Vagina (tissue), 2 donors: Measurements from ENCODE around the gene FAM120B.

Source experiments
- CTCF ChIP-seq, 3 experiments: fragments of 450-650 bp in 2 of 3; fragments of 200-600 bp in 1 of 3; sonication (generic) in 1 of 3; IDR thresholded peaks; one replicate each; pipeline ENCODE4 v1.5.1; 2017 to 2019; ENCODE audit warnings: antibody characterized with exemption in 3 of 3, mild to moderate bottlenecking in 2 of 3, moderate library complexity in 2 of 3
- POLR2A ChIP-seq, 2 donors: fragments of 450-650 bp; IDR thresholded peaks; one replicate each; pipeline ENCODE4 v1.6.1; 2017; ENCODE audit warnings: antibody characterized with exemption in 2 of 2, mild to moderate bottlenecking in 2 of 2, moderate library complexity in 2 of 2
- POLR2AphosphoS5 ChIP-seq, 2 donors: sonication (generic); formaldehyde crosslinking; IDR thresholded peaks; one replicate each; pipeline ENCODE4 v1.9.0; 2017; ENCODE audit warnings: antibody characterized with exemption in 2 of 2, mild to moderate bottlenecking in 2 of 2, low read depth in 1 of 2; ENCODE audit not compliant: insufficient read depth in 1 of 2

GRCh38 chr6:170369403-170369802 is 62.8 kb downstream of the FAM120B start:
- TF ChIP-seq CTCF (IDR thresholded peaks at IDR 0.05) (no peak), POLR2AphosphoS5 (IDR thresholded peaks at IDR 0.05; ENCODE audit: insufficient read depth in 1 of 2, low read depth in 1 of 2) (no peak), POLR2A (IDR thresholded peaks at IDR 0.05) (no peak)
